Fibroblast of lung (primary cell): Measurements from ENCODE around the gene PKD1. TPM values are rescaled to one million over a fixed set of nuclear protein-coding genes. Genes with fewer than 3 reads are reported as not detected.

Source experiments
- DNase-seq, 2 donors: peaks; one replicate each; pipeline versions ENCODE4 v3.0.0 to v3.0.0-alpha.2; 2010; ENCODE audit warnings: low read depth in 2 of 2
- H2AFZ ChIP-seq: 2 replicates; pipeline ENCODE4 v1.5.1; 2012; ENCODE audit warnings: low read length, control low read depth, inconsistent platforms
- H3K27ac ChIP-seq: 2 replicates; pipeline ENCODE4 v1.5.1; 2011; ENCODE audit warnings: low read length, control low read depth; ENCODE audit not compliant: insufficient read depth
- H3K27me3 ChIP-seq: 2 replicates; pipeline ENCODE4 v1.5.1; 2011; ENCODE audit warnings: mild to moderate bottlenecking, low read length; ENCODE audit not compliant: control insufficient read depth, insufficient read depth
- H3K36me3 ChIP-seq: 2 replicates; pipeline ENCODE4 v1.5.1; 2011; ENCODE audit warnings: low read length; ENCODE audit not compliant: control insufficient read depth, insufficient read depth
- H3K4me1 ChIP-seq: 2 replicates; pipeline ENCODE4 v1.5.1; 2011; ENCODE audit warnings: low read length; ENCODE audit not compliant: control insufficient read depth, insufficient read depth; ENCODE audit errors: extremely low read depth
- H3K4me2 ChIP-seq: 2 replicates; pipeline ENCODE4 v1.5.1; 2011; ENCODE audit warnings: low read length, control low read depth; ENCODE audit not compliant: insufficient read depth; ENCODE audit errors: extremely low read depth
- H3K4me3 ChIP-seq, 4 experiments: fragments of 200-600 bp in 1 of 4; sonication (generic) in 1 of 4; replicated peaks in 1 of 4; 2 replicates each; pipeline ENCODE4 v1.5.1; 2011 to 2016; ENCODE audit warnings: low read length in 4 of 4, low read depth in 3 of 4, mild to moderate bottlenecking in 3 of 4, control low read depth in 2 of 4, inconsistent platforms in 1 of 4, mixed read lengths in 1 of 4; ENCODE audit not compliant: insufficient read depth in 1 of 4; ENCODE audit errors: control extremely low read depth in 1 of 4
- H3K79me2 ChIP-seq: 2 replicates; pipeline ENCODE4 v1.5.1; 2012; ENCODE audit warnings: mild to moderate bottlenecking, low read length, inconsistent platforms; ENCODE audit not compliant: control insufficient read depth, insufficient read depth
- H3K9ac ChIP-seq: 2 replicates; pipeline ENCODE4 v1.5.1; 2011; ENCODE audit warnings: mild to moderate bottlenecking, low read length, control low read depth; ENCODE audit not compliant: insufficient read depth
- H3K9me3 ChIP-seq: 2 replicates; pipeline ENCODE4 v1.5.1; 2012; ENCODE audit warnings: low read depth, low read length; ENCODE audit not compliant: control insufficient read depth, insufficient read depth
- H4K20me1 ChIP-seq: 2 replicates; pipeline ENCODE4 v1.5.1; 2011; ENCODE audit warnings: low read length; ENCODE audit not compliant: control insufficient read depth, insufficient read depth; ENCODE audit errors: extremely low read depth
- CTCF ChIP-seq, 2 donors: IDR thresholded peaks in 1 of 2; conservative IDR thresholded peaks in 1 of 2; 1 replicate in 1 of 2; 2 replicates in 1 of 2; pipeline ENCODE4 v1.5.1; 2011 to 2012; ENCODE audit warnings: low read length in 2 of 2, control low read depth in 1 of 2, inconsistent platforms in 1 of 2, low read depth in 1 of 2, mild to moderate bottlenecking in 1 of 2
- EZH2 ChIP-seq: IDR thresholded peaks from 2 replicates; pipeline ENCODE4 v1.5.1; 2012; ENCODE audit warnings: low read length, control low read depth, mild to moderate bottlenecking; ENCODE audit errors: missing control alignments
- polyA plus RNA-seq, 2 donors: library from polyadenylated mRNA; depleted of rRNA in 1 of 2; stranded (reverse) in 1 of 2; unstranded in 1 of 2; fragments of >200 nt; gene quantifications; 2 replicates each; pipeline ENCODE4 v1.2.1, GENCODE V29; 2011 to 2012; ENCODE audit warnings: missing spikeins in 1 of 2
- total RNA-seq: library from RNA; depleted of rRNA; stranded (reverse); fragments of >200 nt; gene quantifications from 2 replicates; pipeline ENCODE4 v1.2.1, GENCODE V29; 2014

Gene PKD1
- total and polyA plus RNA-seq, 2 donors (not counting 1 experiment from before 2014, with no cell fraction given) = 16.3 to 199 TPM

GRCh38 chr16:2042986-2043666 is 92.6 kb downstream of the PKD1 start:
- Histone ChIP-seq H3K4me3 (no peak overlapping the region), H3K27ac (no peak overlapping the region), H2AFZ (no peak overlapping the region), H3K4me2 (no peak overlapping the region), H4K20me1 (no peaks in the 10 kb centered on the region), H3K36me3 (peaks cover 6% of the 10 kb centered on the region), H3K4me1 (peaks cover 32% of the 10 kb centered on the region), H3K79me2 (peaks cover under 1% of the 10 kb centered on the region), H3K27me3 (no peaks in the 10 kb centered on the region), H3K9ac (no peak overlapping the region), H3K9me3 (no peaks in the 10 kb centered on the region)
- DNase-seq = no peak
- no peak for TF ChIP-seq EZH2
- no peak for TF ChIP-seq CTCF (conservative IDR thresholded peaks at IDR 0.05 in 1 of 2, IDR thresholded peaks at IDR 0.05 in 1 of 2; ENCODE audit: low read depth in 1 of 2, low read length in 2 of 2)

GRCh38 chr16:2042171-2042985 is 93.3 kb downstream of the PKD1 start:
- no peaks in the 10 kb centered on the region for H3K27me3 ChIP-seq
- no peaks in the 10 kb centered on the region for H4K20me1 ChIP-seq
- H3K79me2 ChIP-seq = no peaks in the 10 kb centered on the region
- no peak for TF ChIP-seq EZH2
- TF ChIP-seq CTCF (conservative IDR thresholded peaks at IDR 0.05 in 1 of 2, IDR thresholded peaks at IDR 0.05 in 1 of 2; ENCODE audit: low read depth in 1 of 2, low read length in 2 of 2) = no peak
- no peaks in the 10 kb centered on the region for H3K9me3 ChIP-seq
- H3K4me2 ChIP-seq = no peak overlapping the region
- peaks cover 11% of the 10 kb centered on the region for H3K36me3 ChIP-seq
- H3K27ac ChIP-seq = no peak overlapping the region
- H3K4me1 ChIP-seq = peaks cover 36% of the 10 kb centered on the region
- no peak overlapping the region for H3K9ac ChIP-seq
- no peak for DNase-seq
- H3K4me3 ChIP-seq = no peak overlapping the region
- H2AFZ ChIP-seq = no peak overlapping the region

GRCh38 chr16:2040787-2041522 is 94.7 kb downstream of the PKD1 start:
- no peak overlapping the region for H3K4me2 ChIP-seq
- no peak for TF ChIP-seq CTCF (conservative IDR thresholded peaks at IDR 0.05 in 1 of 2, IDR thresholded peaks at IDR 0.05 in 1 of 2; ENCODE audit: low read depth in 1 of 2, low read length in 2 of 2)
- TF ChIP-seq EZH2 = no peak
- H3K4me3 ChIP-seq = no peak overlapping the region
- peaks cover 23% of the 10 kb centered on the region for H3K36me3 ChIP-seq
- no peak overlapping the region for H2AFZ ChIP-seq
- no peaks in the 10 kb centered on the region for H4K20me1 ChIP-seq
- peaks cover 39% of the 10 kb centered on the region for H3K4me1 ChIP-seq
- DNase-seq = peak in 1 of 2 donors; percentile 74
- H3K27me3 ChIP-seq = no peaks in the 10 kb centered on the region
- peak overlapping the region; percentile 88 for H3K27ac ChIP-seq
- peak overlapping the region; percentile 10 for H3K9ac ChIP-seq
- H3K79me2 ChIP-seq = peaks cover 9% of the 10 kb centered on the region
- H3K9me3 ChIP-seq = no peaks in the 10 kb centered on the region
